Mesodermal cell (in vitro differentiated cells): Measurements from ENCODE around the gene TMUB1. TPM values are rescaled to one million over a fixed set of nuclear protein-coding genes. Genes with fewer than 3 reads are reported as not detected.

Source experiments
- H3K27ac ChIP-seq: 2 replicates; pipeline ENCODE4 v1.7.0; 2013; ENCODE audit warnings: mild to moderate bottlenecking, low read depth, low read length, moderate library complexity; ENCODE audit not compliant: severe bottlenecking
- H3K36me3 ChIP-seq: 2 replicates; pipeline ENCODE4 v1.7.1; 2013; ENCODE audit warnings: mild to moderate bottlenecking, low read length, moderate library complexity; ENCODE audit not compliant: control insufficient read depth, insufficient read depth
- H3K4me1 ChIP-seq: one replicate; pipeline ENCODE4 v1.7.1; 2013; ENCODE audit warnings: mild to moderate bottlenecking, low read length; ENCODE audit not compliant: insufficient read depth, control insufficient read depth, poor library complexity, severe bottlenecking
- H3K4me3 ChIP-seq: 2 replicates; pipeline ENCODE4 v1.7.0; 2013; ENCODE audit warnings: low read length, control low read depth, mild to moderate bottlenecking; ENCODE audit not compliant: insufficient read depth, poor library complexity, severe bottlenecking; ENCODE audit errors: extremely low read depth
- H3K9me3 ChIP-seq: 2 replicates; pipeline ENCODE4 v1.7.1; 2013; ENCODE audit warnings: mild to moderate bottlenecking, low read length, moderate library complexity; ENCODE audit not compliant: control insufficient read depth
- whole genome bisulfite sequencing, 2 experiments: methylation state at CpG; one replicate each; pipeline ENCODE4 v1.1.5; 2013; ENCODE audit warnings: missing lambda C conversion rate in 2 of 2; ENCODE audit not compliant: insufficient coverage in 2 of 2; 5-methylcytosine and 5-hydroxymethylcytosine counted together
- polyA plus RNA-seq, 2 experiments: library from polyadenylated mRNA; stranded (reverse); fragments of 50-300 nt; gene quantifications; one replicate each; pipeline ENCODE4 v1.2.3, GENCODE V29; 2013

TMUB1 gene
- polyA plus RNA-seq (2013, experiment 1 of 2): 45.6 TPM
- 44.6 TPM for polyA plus RNA-seq (2013, experiment 2 of 2)

DNA sequence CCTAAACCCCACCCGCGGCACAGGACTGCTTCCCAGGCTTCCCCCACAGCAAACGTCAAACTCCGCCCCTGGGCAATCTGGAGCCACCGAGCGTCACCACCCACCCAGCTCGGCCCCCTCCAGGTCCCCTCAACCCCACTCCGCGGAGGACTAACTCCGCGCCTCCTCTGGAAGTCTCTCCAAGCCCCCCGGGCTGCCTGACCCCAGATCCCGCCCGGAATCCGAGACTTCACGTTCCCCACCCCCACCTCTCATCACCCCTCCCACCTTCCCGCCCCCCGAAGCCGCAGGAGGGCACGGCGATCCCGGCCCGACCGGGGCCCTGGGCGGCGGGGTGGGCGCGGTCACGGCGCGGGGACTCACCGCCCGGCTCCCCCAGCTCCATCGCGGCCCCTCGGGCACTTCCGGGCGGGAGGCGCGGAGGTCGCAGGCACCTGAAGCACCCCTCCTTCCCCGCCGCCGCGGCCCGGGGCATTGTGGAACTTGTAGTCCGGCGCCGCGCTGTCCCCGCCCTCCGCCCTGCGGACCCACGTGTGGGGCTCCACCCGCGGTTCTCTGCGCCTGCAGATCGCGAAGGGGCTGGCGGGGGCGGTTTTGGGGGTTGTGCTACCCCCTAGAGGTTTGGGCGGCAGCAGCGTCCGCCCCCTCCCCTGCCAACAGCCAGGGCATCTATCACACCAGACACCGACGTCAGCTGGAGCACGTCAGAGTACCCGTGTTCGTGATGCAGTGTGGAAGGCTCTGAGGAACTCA is at the start of gene TMUB1:
Gene TMUB1 (minus strand): TSS at position 423 of the 753 bp plus-strand sequence. CDS start 930 bp downstream, outside the sequence.
- 2 to 6% methylated on average over 21 to 30 of the region's 69 CpGs for WGBS, 2 experiments
- Histone ChIP-seq H3K4me3 (peak within 1 kb of the TSS; percentile 78), H3K9me3 (no peaks in the 10 kb centered on the region), H3K4me1 (peaks cover 47% of the 10 kb centered on the region), H3K36me3 (peaks cover 17% of the 10 kb centered on the region), H3K27ac (no peak within 1 kb of the TSS)

GRCh38 chr7:151132461-151133205 is 49.3 kb upstream of the TMUB1 start:
- H3K27ac ChIP-seq: no peak overlapping the region

GRCh38 chr7:151131592-151132293 is 48.5 kb upstream of the TMUB1 start:
- H3K27ac ChIP-seq: no peak overlapping the region
- WGBS, 2 experiments: 92 to 96% methylated on average over 15 to 17 of the region's 19 CpGs
- no peak overlapping the region for H3K4me3 ChIP-seq
- peaks cover 98% of the 10 kb centered on the region for H3K36me3 ChIP-seq
- H3K9me3 ChIP-seq: no peaks in the 10 kb centered on the region
- H3K4me1 ChIP-seq: peaks cover under 1% of the 10 kb centered on the region

More at GRCh38 chr7:151132461-151133205, 49.3 kb upstream of the TMUB1 start:
- Histone ChIP-seq H3K4me1 (peaks cover 1% of the 10 kb centered on the region), H3K9me3 (no peaks in the 10 kb centered on the region), H3K4me3 (no peak overlapping the region), H3K36me3 (peaks cover 97% of the 10 kb centered on the region)
- 92 to 97% methylated on average over 10 to 21 of the region's 21 CpGs for WGBS, 2 experiments

GRCh38 chr7:151131224-151131591 is 47.9 kb upstream of the TMUB1 start:
- WGBS, 2 experiments: 80 to 92% methylated on average over 10 to 12 of the region's 13 CpGs
- peaks cover 97% of the 10 kb centered on the region for H3K36me3 ChIP-seq
- H3K4me1 ChIP-seq: peaks cover 5% of the 10 kb centered on the region
- H3K4me3 ChIP-seq: no peak overlapping the region
- H3K9me3 ChIP-seq: no peaks in the 10 kb centered on the region
- H3K27ac ChIP-seq: no peak overlapping the region

DNA sequence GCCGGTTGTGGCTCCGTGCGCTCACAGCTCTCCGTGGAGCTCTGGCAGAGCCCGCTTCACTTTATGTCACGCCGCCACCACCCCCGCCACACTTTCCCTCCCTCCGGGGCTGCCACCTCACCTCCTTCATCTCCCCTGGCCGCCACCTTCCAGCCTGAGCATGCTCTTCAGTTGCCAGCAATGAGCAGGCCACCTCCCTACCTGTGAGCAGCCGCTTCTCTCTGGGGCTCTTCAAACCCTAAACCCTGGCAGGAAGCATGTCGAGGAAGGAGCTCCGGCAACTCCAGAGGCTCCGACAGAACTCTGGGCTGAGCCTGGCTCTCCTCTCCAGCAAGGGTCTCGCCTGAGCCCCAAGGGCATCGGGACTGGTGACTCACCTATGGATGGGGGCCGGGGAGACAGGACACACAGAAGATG is 47.5 kb upstream of the TMUB1 start:
- 96 to 98% methylated on average over 15 of the region's 17 CpGs for WGBS, 2 experiments
- H3K27ac ChIP-seq: no peak overlapping the region
- H3K36me3 ChIP-seq: peaks cover 93% of the 10 kb centered on the region
- H3K4me3 ChIP-seq: no peak overlapping the region
- H3K4me1 ChIP-seq: peaks cover 6% of the 10 kb centered on the region
- H3K9me3 ChIP-seq: no peaks in the 10 kb centered on the region

DNA sequence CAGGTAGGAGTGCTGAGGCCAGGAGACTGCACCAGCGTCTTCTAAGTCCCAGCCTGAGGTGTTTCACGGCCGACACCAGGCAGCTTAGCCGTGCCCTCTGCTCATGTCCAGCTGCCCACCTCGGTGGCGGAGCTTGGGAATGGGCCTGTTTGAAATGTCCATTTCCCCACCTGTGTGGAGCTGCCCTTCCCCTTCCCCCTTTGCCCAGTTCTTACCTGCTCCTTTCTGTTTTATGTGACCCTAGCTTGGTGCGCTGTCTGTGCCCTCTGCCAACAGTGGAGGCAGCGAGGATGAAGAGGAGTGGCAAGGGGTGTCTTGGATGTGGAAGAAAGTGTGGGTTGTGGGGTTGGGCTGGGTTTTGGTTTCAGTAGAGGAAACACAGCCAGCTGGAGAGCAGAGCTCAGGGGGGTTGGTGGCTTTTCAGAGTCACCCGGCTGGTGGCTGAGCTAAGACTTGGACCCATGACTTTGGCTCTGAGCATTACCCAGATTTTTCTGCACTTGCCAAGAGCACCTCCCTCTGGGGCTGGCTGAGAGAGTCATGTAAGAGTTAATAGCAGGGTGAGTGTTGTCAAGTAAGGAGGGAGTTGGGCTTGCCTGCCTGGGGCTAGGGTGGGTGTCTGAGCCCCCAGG is 46.8 kb upstream of the TMUB1 start:
- no peak overlapping the region for H3K27ac ChIP-seq
- H3K4me1 ChIP-seq: peaks cover 13% of the 10 kb centered on the region
- no peak overlapping the region for H3K4me3 ChIP-seq
- H3K36me3 ChIP-seq: peaks cover 89% of the 10 kb centered on the region
- H3K9me3 ChIP-seq: no peaks in the 10 kb centered on the region
- 93 to 99% methylated on average over 7 to 9 of the region's 9 CpGs for WGBS, 2 experiments

DNA sequence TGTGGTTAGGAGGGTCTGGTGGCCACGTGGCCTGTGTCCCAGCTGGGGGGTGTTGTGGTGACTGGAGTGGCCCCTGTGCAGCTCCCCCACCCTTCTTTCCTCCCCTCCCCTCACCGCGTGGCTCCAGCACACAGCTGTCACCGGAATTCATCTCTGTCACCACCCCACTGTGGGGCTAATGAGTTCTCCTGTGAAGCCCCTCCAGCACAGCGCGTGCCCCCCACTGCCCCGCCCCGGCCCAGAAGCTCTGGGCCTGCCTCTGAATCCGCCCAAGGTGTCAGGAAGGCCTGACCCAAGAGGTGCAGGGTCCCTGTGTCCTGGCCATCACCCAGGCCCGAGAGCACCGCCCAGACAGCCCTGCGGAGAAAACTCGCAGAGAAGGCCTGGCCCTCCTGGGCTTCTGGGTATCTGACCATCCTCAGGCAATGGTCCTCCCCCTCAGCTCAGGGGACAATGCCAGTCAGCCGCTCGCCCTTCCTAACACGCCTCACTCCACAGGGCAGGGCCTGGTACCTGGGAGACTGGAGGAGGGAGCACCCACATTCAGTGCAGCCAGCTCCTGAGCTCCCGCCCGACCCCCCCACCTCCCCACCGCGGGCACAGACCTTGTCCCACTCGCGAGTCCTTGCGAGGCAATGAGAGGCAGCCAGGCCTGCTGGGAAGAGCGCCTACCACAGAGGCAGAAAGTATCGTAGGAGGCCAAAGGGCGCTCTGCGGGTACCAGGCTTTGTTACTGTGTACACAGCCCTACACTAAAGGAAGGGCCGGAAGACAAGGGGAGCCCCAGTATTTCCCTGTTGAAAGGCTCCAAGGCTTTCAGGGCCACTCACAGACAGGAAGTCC is 46.0 kb upstream of the TMUB1 start:
- H3K4me1 ChIP-seq: peaks cover 14% of the 10 kb centered on the region
- H3K9me3 ChIP-seq: no peaks in the 10 kb centered on the region
- peaks cover 88% of the 10 kb centered on the region for H3K36me3 ChIP-seq
- WGBS, 2 experiments: 90 to 91% methylated on average over 21 to 23 of the region's 28 CpGs
- H3K27ac ChIP-seq: no peak overlapping the region
- H3K4me3 ChIP-seq: no peak overlapping the region

GRCh38 chr7:151128716-151129115 is 45.4 kb upstream of the TMUB1 start:
- 94 to 99% methylated on average over 3 to 8 of the region's 8 CpGs for WGBS, 2 experiments
- Histone ChIP-seq H3K4me1 (peaks cover 14% of the 10 kb centered on the region), H3K27ac (no peak overlapping the region), H3K9me3 (no peaks in the 10 kb centered on the region), H3K4me3 (no peak overlapping the region), H3K36me3 (peaks cover 87% of the 10 kb centered on the region)

- H3K4me3 ChIP-seq: no peak overlapping the region
- H3K4me1 ChIP-seq: peaks cover 14% of the 10 kb centered on the region
- no peak overlapping the region for H3K27ac ChIP-seq
- H3K9me3 ChIP-seq: no peaks in the 10 kb centered on the region
- H3K36me3 ChIP-seq: peaks cover 84% of the 10 kb centered on the region
- 88% methylated on average over 9 to 13 of the region's 14 CpGs for WGBS, 2 experiments
Measured at GRCh38 chr7:151128144-151128543, 44.9 kb upstream of the TMUB1 start.
